ENCODE results near the gene HLA-E. TPM values are rescaled to one million over a fixed set of nuclear protein-coding genes. Genes with fewer than 3 reads are reported as not detected.

HLA-E gene
- total RNA-seq, 1 experiment from 2014 or later = 47.0 TPM

DNA sequence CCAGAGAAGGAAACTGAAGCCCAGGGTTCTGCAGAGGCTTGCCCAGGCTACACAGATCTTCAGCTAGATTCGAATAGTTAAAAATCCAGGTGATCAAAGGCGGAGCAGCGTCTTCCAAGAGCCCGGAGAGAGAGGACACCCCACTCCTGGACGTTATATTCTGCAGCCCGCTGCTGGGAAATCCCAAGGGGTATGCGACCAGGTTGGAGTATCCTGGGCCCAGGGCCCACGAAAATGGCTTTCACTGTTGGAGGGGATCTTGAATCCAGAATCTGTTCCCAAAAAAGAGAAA lies 44.9 kb upstream of the HLA-E start:
- H3K36me3 ChIP-seq (ENCODE audit: control insufficient read depth, insufficient read depth, low read length) = no peaks in the 10 kb centered on the region
- no peaks in the 10 kb centered on the region for H3K9me3 Mint-ChIP-seq (ENCODE audit: unreplicated experiment)
- no peaks in the 10 kb centered on the region for H3K9me3 ChIP-seq
- ChIA-PET POLR2A (no interaction called here), CTCF (no interaction called here)
- H3K4me1 Mint-ChIP-seq (ENCODE audit: low read depth, unreplicated experiment) = no peaks in the 10 kb centered on the region
- TF ChIP-seq, protein P1, sequence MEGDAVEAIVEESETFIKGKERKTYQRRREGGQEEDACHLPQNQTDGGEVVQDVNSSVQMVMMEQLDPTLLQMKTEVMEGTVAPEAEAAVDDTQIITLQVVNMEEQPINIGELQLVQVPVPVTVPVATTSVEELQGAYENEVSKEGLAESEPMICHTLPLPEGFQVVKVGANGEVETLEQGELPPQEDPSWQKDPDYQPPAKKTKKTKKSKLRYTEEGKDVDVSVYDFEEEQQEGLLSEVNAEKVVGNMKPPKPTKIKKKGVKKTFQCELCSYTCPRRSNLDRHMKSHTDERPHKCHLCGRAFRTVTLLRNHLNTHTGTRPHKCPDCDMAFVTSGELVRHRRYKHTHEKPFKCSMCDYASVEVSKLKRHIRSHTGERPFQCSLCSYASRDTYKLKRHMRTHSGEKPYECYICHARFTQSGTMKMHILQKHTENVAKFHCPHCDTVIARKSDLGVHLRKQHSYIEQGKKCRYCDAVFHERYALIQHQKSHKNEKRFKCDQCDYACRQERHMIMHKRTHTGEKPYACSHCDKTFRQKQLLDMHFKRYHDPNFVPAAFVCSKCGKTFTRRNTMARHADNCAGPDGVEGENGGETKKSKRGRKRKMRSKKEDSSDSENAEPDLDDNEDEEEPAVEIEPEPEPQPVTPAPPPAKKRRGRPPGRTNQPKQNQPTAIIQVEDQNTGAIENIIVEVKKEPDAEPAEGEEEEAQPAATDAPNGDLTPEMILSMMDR (IDR thresholded peaks at IDR 0.05; ENCODE audit: insufficient read depth in 1 of 2, low read depth in 1 of 2, low read length in 1 of 2, severe bottlenecking in 1 of 2, unreplicated experiment in 1 of 2) = no peak
- no peaks in the 10 kb centered on the region for H3K4me1 ChIP-seq
- DNase-seq = no peak
- H3K36me3 Mint-ChIP-seq (ENCODE audit: insufficient read depth, unreplicated experiment) = no peaks in the 10 kb centered on the region
- no peak overlapping the region for H3K27ac Mint-ChIP-seq (ENCODE audit: unreplicated experiment)
- no TSS peak for BruUV-seq (replicated peaks)
- no peak overlapping the region for H3K4me3 ChIP-seq (ENCODE audit: low read depth, low read length)
- intact Hi-C loops (cut with micrococcal nuclease; ENCODE audit: unreplicated experiment) = no loop called here
- no peak overlapping the region for H3K4me3 Mint-ChIP-seq (ENCODE audit: unreplicated experiment)
- H3K27me3 ChIP-seq (replicated peaks; ENCODE audit: control insufficient read depth, insufficient read depth, low read length) = no peaks in the 10 kb centered on the region; the same call in 1 of the 2 replicates
- H3K27me3 Mint-ChIP-seq (ENCODE audit: insufficient read depth, unreplicated experiment) = peaks cover 51% of the 10 kb centered on the region

DNA sequence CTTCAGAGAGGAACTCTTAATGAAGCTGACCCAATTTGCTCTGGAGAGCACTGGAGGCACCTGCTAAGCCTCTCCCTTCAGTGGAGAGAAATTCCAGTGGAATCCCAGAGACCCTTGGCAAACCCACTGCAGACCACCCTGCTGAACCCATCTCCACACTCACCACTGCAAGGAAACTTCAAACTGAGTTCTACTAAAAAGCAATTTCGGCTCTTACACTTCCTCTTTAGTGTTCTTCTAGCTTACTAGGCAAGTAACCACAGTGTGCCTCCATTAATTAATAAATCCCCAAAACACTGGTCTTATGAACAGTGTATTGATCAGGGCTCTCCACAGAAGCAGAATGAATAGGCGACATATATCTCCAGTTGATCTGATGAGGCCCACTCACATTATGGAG lies 43.0 kb upstream of the HLA-E start:
- BruUV-seq (replicated peaks) = no TSS peak
- Histone ChIP-seq H3K27me3 (replicated peaks; ENCODE audit: control insufficient read depth, insufficient read depth, low read length) (no peaks in the 10 kb centered on the region; the same call in 1 of the 2 replicates), H3K4me3 (ENCODE audit: low read depth, low read length) (no peak overlapping the region), H3K36me3 (ENCODE audit: control insufficient read depth, insufficient read depth, low read length) (no peaks in the 10 kb centered on the region), H3K4me1 (no peaks in the 10 kb centered on the region), H3K9me3 (no peaks in the 10 kb centered on the region)
- no peaks in the 10 kb centered on the region for H3K36me3 Mint-ChIP-seq (ENCODE audit: insufficient read depth, unreplicated experiment)
- POLR2A ChIA-PET = no interaction called here
- TF ChIP-seq, protein P1 (IDR thresholded peaks at IDR 0.05; ENCODE audit: insufficient read depth in 1 of 2, low read depth in 1 of 2, low read length in 1 of 2, severe bottlenecking in 1 of 2, unreplicated experiment in 1 of 2) = no peak
- no peak overlapping the region for H3K4me3 Mint-ChIP-seq (ENCODE audit: unreplicated experiment)
- H3K27ac Mint-ChIP-seq (ENCODE audit: unreplicated experiment) = no peak overlapping the region
- DNase-seq = no peak
- CTCF ChIA-PET = no interaction called here
- no peaks in the 10 kb centered on the region for H3K4me1 Mint-ChIP-seq (ENCODE audit: low read depth, unreplicated experiment)
- H3K9me3 Mint-ChIP-seq (ENCODE audit: unreplicated experiment) = no peaks in the 10 kb centered on the region
- peaks cover 50% of the 10 kb centered on the region for H3K27me3 Mint-ChIP-seq (ENCODE audit: insufficient read depth, unreplicated experiment)
- intact Hi-C loops (cut with micrococcal nuclease; ENCODE audit: unreplicated experiment) = no loop called here

DNA sequence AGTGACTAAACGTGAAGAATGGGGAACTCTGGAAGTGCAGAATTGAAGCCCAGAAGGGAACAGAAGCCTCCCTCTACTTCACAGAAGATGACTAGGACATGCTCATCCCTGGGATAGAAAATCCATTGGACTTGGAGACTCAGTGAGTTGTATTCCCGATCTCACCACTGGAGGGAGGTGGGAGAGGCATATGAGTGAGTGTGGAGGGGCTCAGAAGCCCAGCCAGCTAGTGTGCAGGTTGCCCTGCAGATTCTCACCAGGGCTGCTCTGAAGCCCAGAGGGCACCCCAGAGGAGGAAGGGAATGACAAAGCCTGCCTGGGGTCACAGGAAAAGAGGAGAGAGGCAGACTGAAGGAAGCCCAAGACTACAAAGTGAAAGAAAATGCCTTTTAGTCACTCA lies 42.1 kb upstream of the HLA-E start:
- H3K4me1 ChIP-seq = no peaks in the 10 kb centered on the region
- no peaks in the 10 kb centered on the region for H3K36me3 Mint-ChIP-seq (ENCODE audit: insufficient read depth, unreplicated experiment)
- H3K36me3 ChIP-seq (ENCODE audit: control insufficient read depth, insufficient read depth, low read length) = no peaks in the 10 kb centered on the region
- H3K4me3 ChIP-seq (ENCODE audit: low read depth, low read length) = no peak overlapping the region
- intact Hi-C loops (cut with micrococcal nuclease; ENCODE audit: unreplicated experiment) = no loop called here
- no peak for DNase-seq
- ChIA-PET CTCF (no interaction called here), POLR2A (no interaction called here)
- H3K4me3 Mint-ChIP-seq (ENCODE audit: unreplicated experiment) = no peak overlapping the region
- TF ChIP-seq, protein P1 (IDR thresholded peaks at IDR 0.05; ENCODE audit: insufficient read depth in 1 of 2, low read depth in 1 of 2, low read length in 1 of 2, severe bottlenecking in 1 of 2, unreplicated experiment in 1 of 2) = peak; percentile 13 to 19
- BruUV-seq (replicated peaks) = no TSS peak
- H3K9me3 ChIP-seq = no peaks in the 10 kb centered on the region
- no peak overlapping the region for H3K27ac Mint-ChIP-seq (ENCODE audit: unreplicated experiment)
- H3K4me1 Mint-ChIP-seq (ENCODE audit: low read depth, unreplicated experiment) = no peaks in the 10 kb centered on the region
- H3K27me3 Mint-ChIP-seq (ENCODE audit: insufficient read depth, unreplicated experiment) = peaks cover 46% of the 10 kb centered on the region
- no peaks in the 10 kb centered on the region for H3K9me3 Mint-ChIP-seq (ENCODE audit: unreplicated experiment)
- no peaks in the 10 kb centered on the region; the same call in 1 of the 2 replicates for H3K27me3 ChIP-seq (replicated peaks; ENCODE audit: control insufficient read depth, insufficient read depth, low read length)
